ENCODE measurements around the gene CFAP251.
"Not testable (repeated sequence)": the region's sequence is repeated elsewhere in the genome, so short reads cannot be mapped to it uniquely, and the experiment has no call there.

CFAP251 gene

DNA sequence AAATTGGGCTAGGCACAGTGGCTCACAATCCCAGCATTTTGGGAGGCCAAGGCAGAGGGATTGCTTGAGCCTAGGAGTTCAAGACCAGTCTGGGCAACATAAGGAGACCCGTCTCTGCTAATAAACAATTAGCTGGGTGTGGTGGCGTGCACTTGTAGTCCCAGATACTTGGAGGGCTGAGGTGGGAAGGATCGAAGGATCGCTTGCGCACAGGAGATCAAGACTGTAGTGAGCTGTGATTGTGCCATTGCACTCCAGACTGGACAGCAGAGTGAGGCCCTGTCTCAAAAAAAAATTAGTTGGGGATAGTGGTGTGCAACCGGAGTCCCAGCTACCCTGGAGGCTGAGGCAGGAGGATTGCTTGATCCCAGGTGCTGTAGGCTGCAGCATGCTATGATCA, 64.6 kb downstream of the CFAP251 start:
- no peak for DNase-seq (ENCODE audit: low read depth)
- in situ Hi-C loops (cut with HindIII; ENCODE audit: low sequenced_read_pairs), result no loop called here
- H3K4me3 ChIP-seq (ENCODE audit: low read depth, low read length), result no peak overlapping the region
- TF ChIP-seq, protein P1, sequence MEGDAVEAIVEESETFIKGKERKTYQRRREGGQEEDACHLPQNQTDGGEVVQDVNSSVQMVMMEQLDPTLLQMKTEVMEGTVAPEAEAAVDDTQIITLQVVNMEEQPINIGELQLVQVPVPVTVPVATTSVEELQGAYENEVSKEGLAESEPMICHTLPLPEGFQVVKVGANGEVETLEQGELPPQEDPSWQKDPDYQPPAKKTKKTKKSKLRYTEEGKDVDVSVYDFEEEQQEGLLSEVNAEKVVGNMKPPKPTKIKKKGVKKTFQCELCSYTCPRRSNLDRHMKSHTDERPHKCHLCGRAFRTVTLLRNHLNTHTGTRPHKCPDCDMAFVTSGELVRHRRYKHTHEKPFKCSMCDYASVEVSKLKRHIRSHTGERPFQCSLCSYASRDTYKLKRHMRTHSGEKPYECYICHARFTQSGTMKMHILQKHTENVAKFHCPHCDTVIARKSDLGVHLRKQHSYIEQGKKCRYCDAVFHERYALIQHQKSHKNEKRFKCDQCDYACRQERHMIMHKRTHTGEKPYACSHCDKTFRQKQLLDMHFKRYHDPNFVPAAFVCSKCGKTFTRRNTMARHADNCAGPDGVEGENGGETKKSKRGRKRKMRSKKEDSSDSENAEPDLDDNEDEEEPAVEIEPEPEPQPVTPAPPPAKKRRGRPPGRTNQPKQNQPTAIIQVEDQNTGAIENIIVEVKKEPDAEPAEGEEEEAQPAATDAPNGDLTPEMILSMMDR (IDR thresholded peaks at IDR 0.05; ENCODE audit: low read depth, low read length, missing control alignments), result no peak

DNA sequence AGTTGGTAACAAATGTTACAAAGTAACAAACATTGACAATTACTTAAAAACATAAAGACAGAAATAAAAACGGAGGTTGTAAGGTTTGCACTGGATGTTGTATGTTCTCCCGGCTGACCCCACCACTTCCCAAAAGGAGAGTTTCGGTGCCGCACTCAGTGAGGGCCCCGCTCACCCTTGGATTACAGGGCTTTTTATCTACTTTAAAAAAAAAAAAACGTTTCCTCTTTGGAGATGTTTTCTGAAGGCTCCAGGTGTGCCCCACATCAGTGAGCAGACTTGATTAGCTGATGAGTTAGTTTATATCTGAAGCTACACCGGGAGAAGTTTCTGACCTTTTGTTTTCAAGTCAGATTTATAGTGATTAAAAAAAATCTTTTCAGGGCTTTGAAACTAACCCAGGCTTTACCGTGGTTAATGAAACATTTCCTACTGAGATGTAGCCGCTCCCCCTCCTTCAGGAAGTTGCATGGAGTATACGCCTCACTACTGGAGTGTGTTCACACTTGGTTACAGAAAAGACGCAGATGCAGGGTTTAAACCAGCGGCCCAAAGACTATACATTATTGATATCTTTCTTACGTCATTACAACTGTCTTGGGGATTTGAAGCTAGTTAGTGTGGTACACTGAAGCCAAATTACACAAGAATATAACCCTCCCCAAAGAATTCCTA, 65.3 kb downstream of the CFAP251 start:
- DNase-seq (ENCODE audit: low read depth), result no peak
- no peak overlapping the region for H3K4me3 ChIP-seq (ENCODE audit: low read depth, low read length)
- TF ChIP-seq, protein P1 (IDR thresholded peaks at IDR 0.05; ENCODE audit: low read depth, low read length, missing control alignments), result no peak
- in situ Hi-C loops (cut with HindIII; ENCODE audit: low sequenced_read_pairs), result no loop called here

DNA sequence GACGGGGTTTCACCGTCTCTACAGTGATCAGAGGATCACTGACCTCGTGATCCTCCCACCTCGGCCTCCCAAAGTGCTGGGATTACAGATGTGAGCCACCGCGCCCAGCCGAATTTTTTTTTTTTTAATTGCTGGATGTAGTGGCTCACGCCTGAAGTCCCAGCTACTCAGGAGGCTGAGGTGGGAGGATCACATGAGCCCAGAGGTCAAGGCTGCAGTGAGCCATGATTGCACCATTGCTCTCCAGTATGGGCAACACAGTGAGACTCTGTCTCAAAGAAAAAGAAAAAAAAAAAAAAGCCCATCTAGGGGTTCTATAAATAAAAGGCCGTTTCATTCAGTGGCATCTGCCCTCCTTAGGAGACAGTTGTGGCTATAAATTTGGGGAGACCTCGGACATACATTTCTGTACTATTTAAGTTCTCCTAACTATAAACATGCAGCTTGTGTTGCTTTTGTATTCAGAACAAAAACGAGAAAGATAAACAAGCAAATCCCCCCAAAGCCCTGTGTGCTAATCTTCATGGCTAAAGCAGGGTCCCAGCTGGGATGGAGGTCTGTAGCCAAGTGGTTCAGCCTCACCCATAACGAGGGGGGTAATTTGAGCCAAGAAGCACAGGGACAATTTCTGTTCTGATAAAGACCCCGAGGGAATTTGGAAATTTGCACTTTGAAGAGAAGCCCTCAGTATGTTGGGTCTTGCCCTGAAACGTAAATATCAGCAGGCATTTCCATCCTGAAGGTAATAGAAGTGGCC, 68.3 kb downstream of the CFAP251 start:
- TF ChIP-seq, protein P1 (IDR thresholded peaks at IDR 0.05; ENCODE audit: low read depth, low read length, missing control alignments), result no peak
- in situ Hi-C loops (cut with HindIII; ENCODE audit: low sequenced_read_pairs), result no loop called here
- no peak overlapping the region for H3K4me3 ChIP-seq (ENCODE audit: low read depth, low read length)
- DNase-seq (ENCODE audit: low read depth), result no peak

DNA sequence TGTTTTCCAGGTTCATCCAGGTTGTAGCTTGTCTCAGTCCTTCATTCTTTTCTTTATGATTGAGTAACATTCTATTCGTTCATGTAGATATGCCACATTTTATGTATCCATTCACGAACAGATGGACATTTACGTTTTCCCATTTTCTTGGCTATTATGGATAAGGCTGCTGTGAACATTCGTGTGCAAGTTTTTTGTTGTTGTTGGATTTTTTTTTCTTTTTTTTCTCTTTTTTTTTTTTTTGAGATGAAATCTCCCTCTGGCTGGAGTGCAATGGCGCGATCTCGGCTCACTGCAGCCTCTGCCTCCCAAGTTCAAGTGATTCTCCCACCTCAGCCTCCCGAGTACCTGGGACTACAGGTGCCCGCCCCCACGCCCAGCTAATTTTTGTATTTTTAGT, 70.1 kb downstream of the CFAP251 start:
- in situ Hi-C loops (cut with HindIII; ENCODE audit: low sequenced_read_pairs); H3K4me3 ChIP-seq (ENCODE audit: low read depth, low read length); DNase-seq (ENCODE audit: low read depth): not testable (repeated sequence)

DNA sequence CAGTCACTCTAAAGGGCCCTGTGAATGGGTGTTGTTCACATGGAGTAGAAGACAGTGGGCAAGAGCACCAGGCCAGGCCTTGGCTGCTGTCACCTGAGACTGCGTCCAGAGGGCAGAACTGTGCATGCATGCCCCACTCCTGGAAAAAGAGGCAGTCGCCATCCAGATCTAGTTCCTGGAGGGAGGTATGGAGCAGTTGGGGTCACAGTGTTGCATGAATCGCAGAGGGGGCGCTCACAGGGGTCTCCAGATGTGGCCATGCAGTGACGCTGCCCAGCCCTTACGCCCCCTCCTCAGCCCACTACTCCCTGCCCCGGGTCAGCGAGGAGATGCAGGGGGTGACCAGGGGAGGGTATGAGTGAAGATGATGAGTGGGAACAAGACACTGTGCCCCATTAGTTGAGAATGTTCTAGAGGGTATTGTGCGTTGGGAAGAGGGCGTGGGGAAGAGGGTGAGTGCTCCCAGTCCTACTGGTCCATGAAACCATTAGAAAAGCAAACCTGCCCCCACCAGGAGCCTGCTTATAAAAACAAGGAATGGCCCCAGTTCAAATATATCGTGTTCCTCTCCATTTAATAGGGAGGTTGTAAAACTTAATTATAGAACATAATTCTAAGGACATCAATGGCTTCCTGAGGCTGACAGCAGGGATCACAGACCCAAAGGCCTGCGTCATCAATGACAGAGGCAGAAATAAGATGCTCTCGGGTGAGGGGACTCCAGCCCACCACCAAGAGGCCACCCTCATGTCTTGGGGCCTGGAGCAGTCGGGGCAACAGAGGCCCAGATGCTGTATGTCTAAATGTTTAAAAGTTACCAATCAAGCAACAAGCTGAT, 71.1 kb downstream of the CFAP251 start:
- TF ChIP-seq, protein P1 (IDR thresholded peaks at IDR 0.05; ENCODE audit: low read depth, low read length, missing control alignments), result no peak
- DNase-seq (ENCODE audit: low read depth), result no peak
- in situ Hi-C loops (cut with HindIII; ENCODE audit: low sequenced_read_pairs), result no loop called here
- H3K4me3 ChIP-seq (ENCODE audit: low read depth, low read length), result no peak overlapping the region

DNA sequence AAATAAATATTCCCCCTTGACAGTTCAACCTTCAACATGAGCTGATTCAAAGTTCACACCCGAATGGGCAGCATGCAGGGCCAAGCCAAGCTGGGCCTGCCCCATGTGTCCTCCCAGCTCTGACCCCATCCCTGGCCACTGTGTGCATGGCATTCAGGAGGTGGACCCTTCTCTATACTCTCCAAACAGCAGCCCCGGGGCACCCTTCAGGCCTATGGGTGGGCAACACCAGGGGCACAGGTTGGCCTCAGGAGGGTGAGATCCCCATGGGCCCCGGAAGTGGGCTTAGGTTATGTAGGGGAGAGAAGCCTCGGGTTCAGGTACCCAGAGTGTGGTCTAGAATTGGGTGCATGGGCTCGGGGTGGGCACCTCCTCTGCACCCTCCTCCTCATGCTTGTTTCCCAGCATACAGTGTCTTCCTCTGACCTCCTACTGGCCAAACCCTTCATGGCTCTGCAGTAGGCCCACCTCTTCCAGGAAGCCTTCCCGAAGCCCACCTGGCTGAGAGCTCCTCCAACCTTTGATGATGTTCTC, 71.8 kb downstream of the CFAP251 start:
- TF ChIP-seq, protein P1 (IDR thresholded peaks at IDR 0.05; ENCODE audit: low read depth, low read length, missing control alignments), result no peak
- DNase-seq (ENCODE audit: low read depth), result no peak
- in situ Hi-C loops (cut with HindIII; ENCODE audit: low sequenced_read_pairs), result no loop called here
- no peak overlapping the region for H3K4me3 ChIP-seq (ENCODE audit: low read depth, low read length)
